Measurements from ENCODE around the gene OPCML.

GRCh38 chr11:132649277-132649676 is 883.0 kb downstream of the OPCML start:
- TF ChIP-seq EZH2 (IDR thresholded peaks at IDR 0.05; ENCODE audit: low read depth) (no peak), CTCF (conservative IDR thresholded peaks at IDR 0.05) (no peak)

Measured in PC-9 (cell line).